NCI-H2107 treated with DMSO at 0.1 percent for 48 hours (cell line): ENCODE measurements around the gene PDCL3.

Experiments used
- DNase-seq: peaks from one replicate; lab custom pipeline; 2025; ENCODE audit not compliant: unreplicated experiment; lab: John Stamatoyannopoulos, UW

Gene PDCL3

GRCh38 chr2:100560216-100560830, 2.5 kb upstream of the PDCL3 start:
- no peak for DNase-seq

GRCh38 chr2:100561191-100561590, 1.6 kb upstream of the PDCL3 start:
- no peak for DNase-seq

GRCh38 chr2:100563407-100564247, 834 bp downstream of the PDCL3 start:
- no peak for DNase-seq

DNA sequence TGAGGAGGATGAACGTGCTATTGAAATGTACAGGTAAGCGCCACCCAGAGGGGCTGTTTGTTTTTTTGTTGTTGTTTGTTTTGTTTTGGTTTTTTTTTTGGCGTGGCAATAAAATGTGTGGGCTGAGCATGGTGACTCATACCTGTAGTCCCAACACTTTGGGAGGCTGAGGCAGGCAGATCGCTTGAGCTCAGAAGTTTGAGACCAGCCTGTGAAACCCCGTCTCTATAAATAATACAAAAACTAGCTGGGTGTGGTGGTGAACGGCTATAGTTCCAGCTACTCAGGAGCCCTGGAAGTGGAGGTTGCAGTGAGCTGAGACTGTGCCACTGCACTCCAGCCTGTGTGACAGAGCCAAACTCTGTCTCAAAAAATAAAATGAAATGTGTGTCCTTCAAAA, 6.2 kb downstream of the PDCL3 start:
- no peak for DNase-seq

DNA sequence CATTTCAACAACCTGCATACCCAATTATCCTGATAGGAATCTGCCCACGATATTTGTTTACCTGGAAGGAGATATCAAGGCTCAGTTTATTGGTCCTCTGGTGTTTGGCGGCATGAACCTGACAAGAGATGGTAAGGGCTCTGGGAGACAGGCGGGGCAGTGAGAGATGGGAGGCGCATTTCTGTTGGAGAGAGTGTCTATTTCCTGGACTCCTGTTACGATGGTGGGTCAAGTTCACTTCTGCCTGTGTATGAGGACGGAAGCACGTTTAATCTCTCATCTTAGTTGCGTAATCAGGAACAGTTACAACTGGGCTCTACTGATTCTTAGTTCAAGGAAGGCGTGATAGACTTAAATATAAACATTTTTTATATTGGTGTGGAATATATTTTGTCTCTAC, 8.9 kb downstream of the PDCL3 start:
- DNase-seq, result no peak

DNA sequence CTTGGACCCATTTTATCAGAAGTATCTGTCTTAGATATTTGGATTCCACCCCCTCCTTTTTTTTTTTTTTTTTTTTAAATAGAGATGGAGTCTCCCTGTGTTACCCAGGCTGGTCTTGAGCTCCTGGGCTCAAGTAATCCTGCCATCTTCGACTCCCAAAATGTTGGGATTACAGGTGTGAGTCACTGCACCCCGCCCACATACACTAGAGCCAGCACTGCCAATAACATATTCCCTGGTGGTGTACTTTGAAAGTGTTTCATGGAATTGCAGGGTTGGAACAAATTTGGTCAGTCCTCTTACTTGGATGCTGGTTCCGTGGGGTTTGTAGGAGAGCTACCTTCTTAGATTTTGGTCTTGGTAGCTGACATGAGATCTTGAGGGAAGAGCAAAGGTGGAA, 15.0 kb downstream of the PDCL3 start:
- no peak for DNase-seq

- DNase-seq, result no peak
Observed at GRCh38 chr2:100580367-100581276, 17.8 kb downstream of the PDCL3 start.

DNA sequence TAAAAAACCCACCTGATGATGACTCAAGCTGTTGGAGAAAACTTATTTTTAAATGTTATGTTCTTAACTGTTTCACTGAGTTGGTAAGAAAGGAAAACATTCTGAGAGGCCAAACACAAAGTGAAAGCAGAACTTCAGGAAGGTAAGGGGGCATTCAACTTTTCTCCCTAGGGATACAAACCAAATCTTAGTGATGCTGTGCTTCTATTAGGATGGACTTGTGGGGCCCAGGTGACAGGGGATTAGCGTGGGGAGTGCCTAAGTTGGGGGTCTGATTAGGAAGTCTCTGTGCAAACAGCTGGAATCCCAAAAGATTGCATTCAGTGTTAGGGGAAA, 18.5 kb downstream of the PDCL3 start:
- no peak for DNase-seq

DNA sequence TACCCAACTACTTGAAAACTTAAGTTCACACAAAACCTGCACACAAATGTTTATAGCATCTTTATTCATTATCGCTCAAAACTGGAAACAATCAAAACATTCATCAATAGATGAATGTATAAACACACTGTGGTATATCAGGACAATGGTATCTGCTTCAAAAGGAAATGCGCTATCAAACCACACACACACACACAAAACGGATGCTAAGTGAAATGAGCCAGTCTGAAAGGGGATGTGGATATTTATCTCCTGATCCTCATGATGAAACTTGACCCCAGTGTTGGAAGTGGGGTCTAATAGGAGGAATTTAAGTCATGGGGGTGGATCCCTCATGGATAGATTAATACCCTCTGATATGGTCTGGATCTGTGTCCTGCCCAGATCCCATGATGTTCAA, 22.0 kb downstream of the PDCL3 start:
- DNase-seq, result no peak

DNA sequence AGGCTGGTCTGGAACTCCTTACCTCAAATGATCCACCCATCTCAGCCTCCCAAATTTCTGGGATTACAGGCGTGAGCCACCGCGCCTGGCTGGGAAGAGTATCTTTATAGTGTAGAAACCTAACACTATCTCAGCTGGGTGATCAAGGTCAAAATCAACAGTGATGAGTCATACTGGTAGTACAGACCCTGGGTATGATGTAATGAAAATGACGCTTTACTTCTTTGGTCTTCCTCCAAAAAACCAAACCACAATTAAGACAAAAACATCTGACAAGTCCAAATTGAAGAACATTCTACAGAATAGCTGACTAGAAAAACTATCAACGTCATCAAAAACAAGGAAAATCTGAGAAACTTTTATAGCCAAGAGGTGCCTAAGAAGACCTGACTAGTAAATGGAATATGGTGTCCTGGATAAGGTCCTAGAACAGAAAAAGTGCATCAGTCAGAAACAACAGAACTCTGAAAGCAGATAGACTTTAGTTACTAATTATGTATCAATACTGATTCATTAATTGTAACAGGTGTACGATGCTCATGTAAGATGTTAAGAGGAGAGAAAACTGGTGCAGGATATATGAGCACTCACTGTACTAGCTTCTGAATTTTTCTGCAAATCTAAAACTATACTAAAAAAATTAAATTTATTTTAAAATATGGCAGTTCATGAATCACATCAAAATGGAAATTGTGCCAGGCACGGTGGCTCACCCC, 25.4 kb downstream of the PDCL3 start:
- no peak for DNase-seq

DNA sequence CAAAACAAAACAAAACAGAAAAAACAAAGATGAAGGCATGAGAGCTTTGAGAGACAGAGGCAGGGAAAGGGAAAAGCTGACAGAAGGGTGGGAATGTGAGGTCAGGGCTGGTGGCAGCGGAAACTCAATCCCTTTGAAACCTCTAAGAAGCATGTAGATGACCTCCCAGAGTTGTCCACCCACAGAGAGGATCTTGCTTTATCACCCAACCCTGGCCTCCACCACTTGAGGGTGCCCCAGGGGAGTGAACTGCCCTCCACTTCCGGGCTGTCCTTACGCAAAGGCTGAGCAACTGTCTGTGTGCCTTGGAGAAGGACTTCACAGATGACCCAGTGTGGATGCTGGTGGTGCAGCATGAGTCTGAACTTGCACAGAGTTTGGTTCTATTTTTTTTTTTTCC, 26.7 kb downstream of the PDCL3 start:
- no peak for DNase-seq

- DNase-seq, result no peak
Observed at GRCh38 chr2:100592226-100592625, 29.4 kb downstream of the PDCL3 start.

GRCh38 chr2:100596465-100596864, 33.7 kb downstream of the PDCL3 start:
- DNase-seq, result no peak

DNA sequence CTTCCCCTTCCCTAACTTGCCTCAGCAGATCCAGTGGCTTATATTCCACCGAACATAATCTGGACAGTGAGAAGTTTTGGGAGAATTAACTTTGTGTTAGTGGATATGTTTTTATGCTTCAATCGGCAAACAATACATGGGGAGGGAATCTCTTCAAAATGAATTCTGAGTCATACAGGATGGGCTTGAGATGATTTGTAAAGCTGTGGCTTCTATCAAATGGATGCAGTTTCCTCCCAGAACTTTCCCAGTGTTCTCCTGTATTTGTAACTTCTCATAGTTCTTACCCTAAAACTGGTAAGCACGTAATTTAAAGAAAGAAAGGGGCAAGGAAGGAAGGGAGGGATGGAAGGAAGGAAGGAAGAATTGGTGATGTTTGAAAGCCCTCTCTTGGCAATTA, 36.8 kb downstream of the PDCL3 start:
- no peak for DNase-seq

GRCh38 chr2:100601661-100602060, 38.9 kb downstream of the PDCL3 start:
- DNase-seq, result no peak

DNA sequence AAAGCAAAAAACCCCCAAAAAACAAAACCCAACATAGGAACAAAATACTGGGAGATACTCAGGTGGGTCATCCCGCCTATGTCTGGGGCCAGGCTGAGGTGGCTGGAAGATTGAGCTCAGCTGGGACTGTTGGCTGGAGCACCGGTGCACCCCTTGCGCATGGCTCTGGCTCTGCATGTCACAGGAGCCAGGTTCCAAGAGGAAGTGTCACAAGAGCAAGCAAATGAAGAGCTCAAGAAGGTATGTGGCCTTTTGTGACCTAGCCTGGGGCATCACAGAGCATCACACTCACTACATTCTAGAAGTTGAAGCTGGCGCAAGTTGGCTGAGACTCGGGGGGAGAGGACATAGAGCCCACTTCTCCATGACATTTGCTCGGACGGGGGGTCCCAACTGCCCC, 40.6 kb downstream of the PDCL3 start:
- no peak for DNase-seq

DNA sequence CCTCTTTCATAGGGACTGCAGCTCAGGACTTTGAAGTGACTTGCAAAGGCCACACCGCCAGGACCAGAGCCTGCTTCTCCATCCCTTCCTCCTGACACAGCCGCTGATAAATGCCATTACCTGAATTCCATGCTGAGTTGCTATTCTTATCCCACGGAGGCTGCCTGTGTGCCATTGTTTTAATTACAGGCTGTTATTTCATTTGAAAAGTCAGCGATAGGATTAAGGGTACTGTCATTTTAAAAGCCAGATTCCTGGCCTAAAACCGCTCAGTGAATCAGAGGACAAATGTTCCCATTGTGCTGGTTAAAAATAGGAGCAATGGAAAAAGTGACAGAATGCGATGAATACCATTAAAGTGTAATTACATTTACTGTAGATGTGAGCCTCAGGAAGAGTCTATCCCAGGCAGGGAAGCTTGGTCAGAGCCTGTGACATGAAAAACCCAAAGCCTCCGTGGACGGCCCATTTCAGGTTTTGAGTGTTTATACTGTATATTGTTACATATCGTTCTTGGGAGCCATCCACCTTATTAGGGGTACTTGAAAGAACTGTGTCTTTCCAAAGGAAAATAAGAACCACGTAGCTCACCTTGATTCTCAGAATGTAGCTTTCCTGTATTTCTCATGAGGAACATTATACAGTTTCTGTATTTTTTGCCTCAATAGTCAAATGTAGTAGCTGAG, 41.3 kb downstream of the PDCL3 start:
- no peak for DNase-seq

GRCh38 chr2:100606332-100606725, 43.5 kb downstream of the PDCL3 start:
- DNase-seq, result no peak

DNA sequence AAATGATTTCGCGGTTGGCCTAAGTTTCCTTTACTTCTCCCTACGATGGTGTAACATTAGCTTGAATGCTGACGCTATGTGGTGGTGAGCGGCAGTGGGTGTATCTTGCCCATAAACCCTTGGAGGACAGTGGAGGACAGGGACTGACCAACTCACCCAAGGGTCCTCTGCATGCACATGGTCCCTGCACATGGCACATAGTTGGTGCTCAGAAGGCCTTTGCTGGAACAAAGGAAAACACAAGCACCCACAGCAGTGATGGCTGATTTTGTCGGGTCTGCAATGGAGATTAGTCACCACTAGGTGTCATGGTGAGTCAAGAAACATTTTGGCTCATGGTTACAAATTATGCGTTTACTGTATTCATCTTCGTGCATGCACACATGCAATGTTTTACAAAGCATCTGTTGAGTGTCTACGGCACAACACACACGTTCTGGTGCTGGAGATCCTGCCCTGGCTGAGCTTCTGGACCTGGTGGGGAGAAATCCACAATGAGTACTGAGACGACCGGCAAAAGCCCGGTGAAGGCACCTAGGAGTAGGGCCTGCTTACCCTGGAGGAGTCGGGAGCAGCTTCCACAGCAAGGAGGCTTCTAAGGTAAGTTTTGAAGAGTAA, 44.0 kb downstream of the PDCL3 start:
- DNase-seq, result no peak

- DNase-seq, result no peak
Observed at GRCh38 chr2:100610381-100610831, 47.6 kb downstream of the PDCL3 start.
